HCT116 (cell line): ENCODE results near the gene FN3KRP.

Experiments used
- EZH2 ChIP-seq: fragments of 200-600 bp; sonication (generic); IDR thresholded peaks from 2 replicates; pipeline ENCODE4 v1.6.1; 2017; ENCODE audit warnings: antibody characterized with exemption, mixed run types
- POLR2A ChIP-seq: IDR thresholded peaks from 2 replicates; pipeline ENCODE4 v1.7.0; 2011; ENCODE audit warnings: borderline replicate concordance; ENCODE audit not compliant: insufficient read depth, insufficient read length; ENCODE audit errors: extremely low read depth
- POLR2AphosphoS5 ChIP-seq: IDR thresholded peaks from 2 replicates; pipeline ENCODE4 v1.6.1; 2011; ENCODE audit warnings: mild to moderate bottlenecking, low read depth, low read length, moderate library complexity
- RAD21 ChIP-seq: IDR thresholded peaks from 2 replicates; pipeline ENCODE4 v1.6.1; 2012; ENCODE audit warnings: low read depth, mild to moderate bottlenecking
- SRF ChIP-seq: IDR thresholded peaks from 2 replicates; pipeline ENCODE4 v1.6.1; 2012; ENCODE audit warnings: low read depth
- TF ChIP-seq, protein P1 (sequence below), 3 experiments: fragments of 200-600 bp in 1 of 3; sonication (generic) in 1 of 3; IDR thresholded peaks in 2 of 3; conservative IDR thresholded peaks in 1 of 3; 2 replicates each; pipeline ENCODE4 v1.5.1; 2012 to 2017; ENCODE audit warnings: low read depth in 2 of 3, low read length in 2 of 3, antibody characterized with exemption in 1 of 3, borderline replicate concordance in 1 of 3, control low read depth in 1 of 3, mild to moderate bottlenecking in 1 of 3, mixed read lengths in 1 of 3, mixed run types in 1 of 3, moderate library complexity in 1 of 3; ENCODE audit not compliant: insufficient read depth in 1 of 3

DNA sequence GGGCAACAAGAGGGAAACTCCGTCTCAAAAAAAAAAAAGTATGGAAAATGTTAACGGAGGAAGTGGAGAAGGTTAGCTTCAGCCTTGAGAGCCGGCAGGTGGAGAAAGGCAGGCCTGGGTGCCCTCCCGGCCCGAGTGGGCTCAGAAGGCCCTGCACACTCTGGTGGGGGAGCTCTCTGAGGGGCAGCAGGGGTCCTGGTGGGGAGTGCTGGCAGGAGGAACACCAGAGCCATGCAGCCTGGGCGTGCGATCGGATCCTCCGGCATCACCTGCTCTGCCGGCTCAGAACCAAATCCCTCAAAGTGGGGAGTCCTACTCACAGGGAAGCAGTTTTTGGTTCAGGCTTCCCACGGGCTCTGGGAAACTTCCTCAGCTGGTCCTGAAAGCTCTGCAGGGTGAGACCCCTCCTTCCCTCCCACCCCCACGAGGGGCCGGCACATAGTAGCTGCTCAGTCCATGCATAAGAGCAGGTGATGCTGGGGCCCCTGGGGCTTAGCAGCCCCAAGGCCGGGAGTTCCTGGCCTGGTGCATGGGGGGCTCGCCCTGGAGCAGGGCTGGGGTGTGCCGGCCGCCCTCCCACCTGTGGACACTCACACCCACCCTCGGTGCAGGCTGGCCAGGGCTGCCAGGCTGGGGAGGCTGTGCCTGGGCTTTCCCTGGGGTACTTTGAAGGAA is 20.1 kb downstream of the FN3KRP start:
- TF ChIP-seq POLR2A (no peak), SRF (no peak), EZH2 (no peak), RAD21 (no peak), POLR2AphosphoS5 (no peak)
- TF ChIP-seq, protein P1, sequence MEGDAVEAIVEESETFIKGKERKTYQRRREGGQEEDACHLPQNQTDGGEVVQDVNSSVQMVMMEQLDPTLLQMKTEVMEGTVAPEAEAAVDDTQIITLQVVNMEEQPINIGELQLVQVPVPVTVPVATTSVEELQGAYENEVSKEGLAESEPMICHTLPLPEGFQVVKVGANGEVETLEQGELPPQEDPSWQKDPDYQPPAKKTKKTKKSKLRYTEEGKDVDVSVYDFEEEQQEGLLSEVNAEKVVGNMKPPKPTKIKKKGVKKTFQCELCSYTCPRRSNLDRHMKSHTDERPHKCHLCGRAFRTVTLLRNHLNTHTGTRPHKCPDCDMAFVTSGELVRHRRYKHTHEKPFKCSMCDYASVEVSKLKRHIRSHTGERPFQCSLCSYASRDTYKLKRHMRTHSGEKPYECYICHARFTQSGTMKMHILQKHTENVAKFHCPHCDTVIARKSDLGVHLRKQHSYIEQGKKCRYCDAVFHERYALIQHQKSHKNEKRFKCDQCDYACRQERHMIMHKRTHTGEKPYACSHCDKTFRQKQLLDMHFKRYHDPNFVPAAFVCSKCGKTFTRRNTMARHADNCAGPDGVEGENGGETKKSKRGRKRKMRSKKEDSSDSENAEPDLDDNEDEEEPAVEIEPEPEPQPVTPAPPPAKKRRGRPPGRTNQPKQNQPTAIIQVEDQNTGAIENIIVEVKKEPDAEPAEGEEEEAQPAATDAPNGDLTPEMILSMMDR (IDR thresholded peaks at IDR 0.05 in 2 of 3, conservative IDR thresholded peaks at IDR 0.05 in 1 of 3; ENCODE audit: borderline replicate concordance in 1 of 3, insufficient read depth in 1 of 3, low read depth in 2 of 3, low read length in 2 of 3) = no peak
